ENCODE results near the gene EGR1.
"Not testable (repeated sequence)": the region's sequence is repeated elsewhere in the genome, so short reads cannot be mapped to it uniquely, and the experiment has no call there.

Gene EGR1

GRCh38 chr5:138470322-138471051, 5.2 kb downstream of the EGR1 start:
- no peak for DNase-seq

- no peak for DNase-seq
Observed at GRCh38 chr5:138471052-138471361, 5.7 kb downstream of the EGR1 start.

GRCh38 chr5:138472353-138472752, 7.1 kb downstream of the EGR1 start:
- no peak for DNase-seq

- not testable (repeated sequence) for DNase-seq
Observed at GRCh38 chr5:138473151-138473550, 7.9 kb downstream of the EGR1 start.

- DNase-seq, result no peak
Observed at GRCh38 chr5:138476918-138477317, 11.6 kb downstream of the EGR1 start.

- no peak for DNase-seq
Observed at GRCh38 chr5:138482638-138483037, 17.4 kb downstream of the EGR1 start.

- DNase-seq, result no peak
Observed at GRCh38 chr5:138488481-138488945, 23.2 kb downstream of the EGR1 start.

GRCh38 chr5:138489683-138490061, 24.4 kb downstream of the EGR1 start:
- DNase-seq, result no peak

GRCh38 chr5:138490648-138491283, 25.5 kb downstream of the EGR1 start:
- no peak for DNase-seq

- no peak for DNase-seq
Observed at GRCh38 chr5:138491284-138491648, 26.0 kb downstream of the EGR1 start.

GRCh38 chr5:138491669-138492559, 26.6 kb downstream of the EGR1 start:
- peak; percentile 50 for DNase-seq

- DNase-seq, result no peak
Observed at GRCh38 chr5:138492560-138493045, 27.3 kb downstream of the EGR1 start.

GRCh38 chr5:138495351-138495750, 30.1 kb downstream of the EGR1 start:
- no peak for DNase-seq

- DNase-seq, result no peak
Observed at GRCh38 chr5:138498376-138498775, 33.1 kb downstream of the EGR1 start.

- DNase-seq, result no peak
Observed at GRCh38 chr5:138502121-138502520, 36.8 kb downstream of the EGR1 start.

- no peak for DNase-seq
Observed at GRCh38 chr5:138502521-138502920, 37.2 kb downstream of the EGR1 start.

GRCh38 chr5:138503487-138504270, 38.4 kb downstream of the EGR1 start:
- DNase-seq, result peak; percentile 21

- no peak for DNase-seq
Observed at GRCh38 chr5:138504799-138505198, 39.5 kb downstream of the EGR1 start.

GRCh38 chr5:138506370-138507306, 41.4 kb downstream of the EGR1 start:
- DNase-seq, result no peak

- DNase-seq, result not testable (repeated sequence)
Observed at GRCh38 chr5:138507485-138507884, 42.2 kb downstream of the EGR1 start.

- DNase-seq, result no peak
Observed at GRCh38 chr5:138508958-138509357, 43.7 kb downstream of the EGR1 start.

- DNase-seq, result no peak
Observed at GRCh38 chr5:138514021-138514420, 48.7 kb downstream of the EGR1 start.

Measured in NCI-H2107 (cell line).